A673 (cell line): ENCODE results near the gene ELMOD3.

Experiments
- CTCF ChIP-seq: fragments of 300-800, 200-600 bp; sonication (generic); conservative IDR thresholded peaks from 2 replicates; pipeline ENCODE4 v1.5.1; 2017; ENCODE audit warnings: low read depth, mild to moderate bottlenecking, antibody characterized with exemption, low read length, moderate library complexity, mixed read lengths
- EZH2 ChIP-seq: fragments of 200-600 bp; sonication (generic); IDR thresholded peaks from 2 replicates; pipeline ENCODE4 v1.6.1; 2017; ENCODE audit warnings: borderline replicate concordance, low read depth, mild to moderate bottlenecking, mixed read lengths, antibody characterized with exemption, low read length; ENCODE audit not compliant: poor library complexity, severe bottlenecking

DNA sequence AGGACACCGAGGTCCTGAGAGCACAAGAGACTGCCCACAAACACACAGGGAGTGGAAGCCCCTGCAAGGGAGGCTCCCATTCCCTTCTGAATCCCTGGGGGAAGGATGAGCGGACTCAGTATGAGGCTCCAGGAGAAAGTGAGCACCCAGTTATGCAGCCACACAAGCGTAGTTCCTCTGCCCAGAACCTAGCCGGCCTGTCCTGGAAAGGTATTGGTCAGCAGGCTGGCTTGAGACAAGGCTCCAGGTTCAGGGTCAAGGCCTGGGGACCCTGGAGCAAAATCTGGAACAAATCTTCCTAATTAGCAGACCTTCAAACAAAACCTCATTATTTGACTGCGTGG, 56.8 kb downstream of the ELMOD3 start:
- TF ChIP-seq CTCF (no peak), EZH2 (no peak)
